NT2/D1 (cell line): Measurements from ENCODE around the gene SETD7.

ENCODE experiments used
- SUZ12 ChIP-seq: IDR thresholded peaks from 2 replicates; pipeline ENCODE4 v1.6.1; 2011; ENCODE audit not compliant: insufficient read length, insufficient read depth; ENCODE audit errors: extremely low read depth
- YY1 ChIP-seq: IDR thresholded peaks from 2 replicates; pipeline ENCODE4 v1.6.1; 2011; ENCODE audit not compliant: insufficient read length, insufficient read depth
- ZNF274 ChIP-seq: IDR thresholded peaks from 2 replicates; pipeline ENCODE4 v1.6.1; 2011; ENCODE audit warnings: mild to moderate bottlenecking, low read depth, low read length

- no peak for TF ChIP-seq YY1
- TF ChIP-seq SUZ12 = no peak
- TF ChIP-seq ZNF274 = no peak
Observed at GRCh38 chr4:139533511-139533910, 22.5 kb downstream of the SETD7 start.
